GM12891 (cell line): Measurements from ENCODE around the gene CHRM1.

ENCODE experiments used
- PAX5 ChIP-seq: IDR thresholded peaks from 2 replicates; pipeline ENCODE4 v1.6.1; 2011; ENCODE audit warnings: low read length, moderate library complexity, mild to moderate bottlenecking; ENCODE audit not compliant: insufficient read depth, severe bottlenecking
- POLR2A ChIP-seq: IDR thresholded peaks from 2 replicates; pipeline ENCODE4 v1.6.1; 2011; ENCODE audit warnings: low read depth, low read length, control low read depth
- POLR2AphosphoS5 ChIP-seq: IDR thresholded peaks from 2 replicates; pipeline ENCODE4 v1.6.1; 2011; ENCODE audit warnings: low read depth, low read length, control low read depth
- TAF1 ChIP-seq: IDR thresholded peaks from 2 replicates; pipeline ENCODE4 v1.6.1; 2011; ENCODE audit warnings: low read depth, low read length, control low read depth

DNA sequence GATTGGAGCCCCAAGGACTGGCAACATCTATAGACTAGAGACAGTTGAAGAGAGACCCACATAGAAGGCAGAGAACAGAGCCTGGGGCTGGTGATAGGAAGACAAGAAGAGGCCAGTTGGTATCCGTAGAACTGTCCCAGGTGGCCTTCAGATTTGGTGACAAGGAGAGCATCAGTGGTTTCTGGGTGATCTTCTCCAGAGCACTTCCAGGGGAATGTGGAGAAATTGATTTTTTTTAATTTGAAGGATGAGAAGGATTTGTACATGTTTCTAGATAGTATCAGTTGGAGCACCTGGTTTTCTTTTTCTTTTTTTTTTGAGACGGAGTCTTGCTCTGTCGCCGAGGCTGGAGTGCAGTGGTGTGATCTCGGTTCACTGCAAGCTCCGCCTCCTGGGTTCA is 25.7 kb downstream of the CHRM1 start:
- TF ChIP-seq POLR2AphosphoS5 (no peak), PAX5 (no peak), TAF1 (no peak), POLR2A (no peak)
